OCI-LY3 (cell line): ENCODE measurements around the gene MOB3B.

ENCODE experiments used
- H2AFZ ChIP-seq: fragments of 200-600, 300-600 bp; shearing (Covaris generic); 2 replicates; pipeline ENCODE4 v1.6.0; 2014; ENCODE audit warnings: antibody characterized with exemption, low read depth, low read length
- H3K27ac ChIP-seq: fragments of 200-600, 300-600 bp; sonication (generic); 2 replicates; pipeline ENCODE4 v1.5.1; 2014; ENCODE audit warnings: mild to moderate bottlenecking, low read length, moderate library complexity, mixed read lengths
- H3K27me3 ChIP-seq: fragments of 200-600, 300-600 bp; sonication (generic); 2 replicates; pipeline ENCODE4 v1.6.1; 2014; ENCODE audit warnings: low read depth, low read length, mixed read lengths
- H3K36me3 ChIP-seq: fragments of 200-600, 300-600 bp; sonication (generic); replicated peaks from 2 replicates; pipeline ENCODE3; 2014; ENCODE audit warnings: low read depth, low read length, mixed read lengths
- H3K4me1 ChIP-seq: fragments of 300-600, 200-600 bp; sonication (generic); 2 replicates; pipeline ENCODE4 v1.6.1; 2014; ENCODE audit warnings: low read length, mixed read lengths
- H3K4me2 ChIP-seq: fragments of 200-600, 300-600 bp; sonication (generic); 2 replicates; pipeline ENCODE4 v1.6.1; 2014; ENCODE audit warnings: low read length, mixed read lengths
- H3K4me3 ChIP-seq: fragments of 300-600, 200-600 bp; sonication (generic); 2 replicates; pipeline ENCODE4 v1.5.1; 2014; ENCODE audit warnings: antibody characterized with exemption, mild to moderate bottlenecking, low read length, moderate library complexity
- H3K79me2 ChIP-seq: fragments of 300-600, 200-600 bp; shearing (Covaris generic); 2 replicates; pipeline ENCODE4 v1.6.1; 2014; ENCODE audit warnings: mild to moderate bottlenecking, low read length, mixed read lengths
- H3K9ac ChIP-seq: fragments of 300-600, 200-600 bp; shearing (Covaris generic); 2 replicates; pipeline ENCODE4 v1.6.0; 2014; ENCODE audit warnings: mild to moderate bottlenecking, low read length, moderate library complexity
- H3K9me3 ChIP-seq: fragments of 200-600, 300-600 bp; shearing (Covaris generic); 2 replicates; pipeline ENCODE4 v1.6.1; 2014; ENCODE audit warnings: low read length, mixed read lengths; ENCODE audit not compliant: insufficient read depth
- H4K20me1 ChIP-seq: fragments of 200-600, 300-600 bp; sonication (generic); 2 replicates; pipeline ENCODE4 v1.6.1; 2016; ENCODE audit warnings: low read length, mixed read lengths; ENCODE audit not compliant: insufficient read depth
- EZH2phosphoT487 ChIP-seq: fragments of 200-600 bp; shearing (Covaris generic); IDR thresholded peaks from 2 replicates; pipeline ENCODE4 v1.6.1; 2018; ENCODE audit warnings: antibody characterized with exemption, mixed run types, low read depth
- TF ChIP-seq, protein P1 (sequence below): fragments of 200-600, 300-600 bp; sonication (generic); IDR thresholded peaks from 2 replicates; pipeline ENCODE4 v1.5.1; 2014; ENCODE audit warnings: antibody characterized with exemption, low read length, low read depth

The MOB3B gene

GRCh38 chr9:27368316-27368985, 161.2 kb downstream of the MOB3B start:
- Histone ChIP-seq H3K27me3 (peaks cover 65% of the 10 kb centered on the region), H3K27ac (no peak overlapping the region), H3K9ac (no peak overlapping the region), H2AFZ (no peak overlapping the region), H3K9me3 (no peaks in the 10 kb centered on the region), H4K20me1 (peaks cover 18% of the 10 kb centered on the region; the same call in 1 of the 2 replicates), H3K79me2 (no peaks in the 10 kb centered on the region), H3K4me2 (no peak overlapping the region), H3K36me3 (no peaks in the 10 kb centered on the region), H3K4me1 (peaks cover 39% of the 10 kb centered on the region), H3K4me3 (no peak overlapping the region)
- no peak for TF ChIP-seq EZH2phosphoT487
- TF ChIP-seq, protein P1, sequence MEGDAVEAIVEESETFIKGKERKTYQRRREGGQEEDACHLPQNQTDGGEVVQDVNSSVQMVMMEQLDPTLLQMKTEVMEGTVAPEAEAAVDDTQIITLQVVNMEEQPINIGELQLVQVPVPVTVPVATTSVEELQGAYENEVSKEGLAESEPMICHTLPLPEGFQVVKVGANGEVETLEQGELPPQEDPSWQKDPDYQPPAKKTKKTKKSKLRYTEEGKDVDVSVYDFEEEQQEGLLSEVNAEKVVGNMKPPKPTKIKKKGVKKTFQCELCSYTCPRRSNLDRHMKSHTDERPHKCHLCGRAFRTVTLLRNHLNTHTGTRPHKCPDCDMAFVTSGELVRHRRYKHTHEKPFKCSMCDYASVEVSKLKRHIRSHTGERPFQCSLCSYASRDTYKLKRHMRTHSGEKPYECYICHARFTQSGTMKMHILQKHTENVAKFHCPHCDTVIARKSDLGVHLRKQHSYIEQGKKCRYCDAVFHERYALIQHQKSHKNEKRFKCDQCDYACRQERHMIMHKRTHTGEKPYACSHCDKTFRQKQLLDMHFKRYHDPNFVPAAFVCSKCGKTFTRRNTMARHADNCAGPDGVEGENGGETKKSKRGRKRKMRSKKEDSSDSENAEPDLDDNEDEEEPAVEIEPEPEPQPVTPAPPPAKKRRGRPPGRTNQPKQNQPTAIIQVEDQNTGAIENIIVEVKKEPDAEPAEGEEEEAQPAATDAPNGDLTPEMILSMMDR, result no peak

GRCh38 chr9:27367921-27368315, 161.7 kb downstream of the MOB3B start:
- Histone ChIP-seq H3K9me3 (no peaks in the 10 kb centered on the region), H3K4me1 (peaks cover 39% of the 10 kb centered on the region), H3K4me2 (peak overlapping the region; percentile 77; the same call in 1 of the 2 replicates), H3K27ac (no peak overlapping the region), H3K4me3 (no peak overlapping the region), H3K36me3 (no peaks in the 10 kb centered on the region), H3K79me2 (no peaks in the 10 kb centered on the region), H3K27me3 (peaks cover 59% of the 10 kb centered on the region), H4K20me1 (peaks cover 18% of the 10 kb centered on the region; the same call in 1 of the 2 replicates), H2AFZ (no peak overlapping the region), H3K9ac (no peak overlapping the region)
- TF ChIP-seq, protein P1, result no peak
- no peak for TF ChIP-seq EZH2phosphoT487

DNA sequence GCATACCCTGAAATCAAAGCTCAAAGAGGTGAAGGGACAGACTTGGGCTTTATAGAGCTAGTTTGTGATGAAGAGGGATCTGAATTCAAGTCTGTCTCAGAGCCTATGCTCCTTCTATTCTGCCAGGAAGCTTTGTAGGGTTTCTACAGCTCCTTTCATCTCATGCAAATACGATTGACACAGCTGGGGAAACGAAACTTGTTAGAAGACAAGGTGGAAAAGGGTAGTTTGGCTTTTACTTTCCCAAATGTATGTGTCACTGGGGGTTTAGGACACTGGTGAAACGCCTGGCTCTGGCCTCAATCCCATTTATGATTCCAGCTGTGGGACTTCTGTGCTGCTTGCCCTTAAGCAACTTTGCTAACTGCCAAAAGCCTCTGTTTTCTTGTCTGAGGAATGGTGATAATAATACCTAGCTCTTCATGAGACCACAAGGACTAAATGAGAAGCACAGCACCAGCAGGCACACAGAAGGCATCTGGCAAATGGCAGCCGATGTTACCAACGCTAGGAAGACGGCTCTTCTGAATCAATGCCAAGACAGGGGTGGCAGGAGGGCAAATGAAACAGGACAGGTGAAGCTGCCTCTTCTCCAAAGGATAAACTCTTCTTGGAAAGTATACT, 162.3 kb downstream of the MOB3B start:
- Histone ChIP-seq H3K4me1 (peaks cover 39% of the 10 kb centered on the region), H3K27ac (no peak overlapping the region), H4K20me1 (peaks cover 18% of the 10 kb centered on the region; the same call in 1 of the 2 replicates), H2AFZ (no peak overlapping the region), H3K9ac (no peak overlapping the region), H3K9me3 (no peaks in the 10 kb centered on the region), H3K79me2 (no peaks in the 10 kb centered on the region), H3K27me3 (peaks cover 62% of the 10 kb centered on the region), H3K4me3 (peak overlapping the region; percentile 38; the same call in 1 of the 2 replicates), H3K4me2 (peak overlapping the region; percentile 77), H3K36me3 (no peaks in the 10 kb centered on the region)
- no peak for TF ChIP-seq EZH2phosphoT487
- TF ChIP-seq, protein P1, result no peak

DNA sequence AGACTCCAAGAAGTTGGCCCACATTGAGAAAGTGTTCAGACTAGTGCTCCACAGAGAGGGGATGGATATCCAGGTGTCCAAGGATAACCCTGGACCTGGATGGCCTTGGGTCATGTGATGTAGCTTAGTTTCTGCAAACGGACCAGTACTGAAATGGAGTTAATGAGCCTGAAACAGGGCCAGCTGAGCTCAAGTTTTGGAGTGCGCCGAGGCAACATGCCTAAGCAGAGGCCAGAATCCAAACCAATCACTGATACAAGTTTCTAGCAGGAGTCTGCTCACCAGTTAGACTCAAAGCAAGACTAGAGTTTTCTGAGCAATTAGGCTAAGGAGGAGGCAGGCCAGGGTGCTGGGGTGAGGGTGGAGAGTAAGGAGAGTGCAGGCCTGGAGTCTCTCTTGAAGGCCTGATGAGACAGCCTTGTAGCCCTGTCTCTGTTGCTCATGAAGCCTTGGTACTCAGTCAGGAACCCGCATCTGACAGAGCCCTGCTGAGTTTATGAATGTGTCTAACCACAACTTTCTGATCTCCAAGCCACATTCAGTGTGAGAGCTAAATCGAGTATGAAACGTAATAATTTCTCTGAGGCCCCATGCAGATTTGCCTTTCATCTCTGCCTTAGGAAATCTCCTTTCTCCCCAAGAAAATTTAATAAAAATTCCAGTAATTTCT, 163.8 kb downstream of the MOB3B start:
- TF ChIP-seq, protein P1, result no peak
- TF ChIP-seq EZH2phosphoT487, result no peak
- Histone ChIP-seq H3K4me3 (0 out of 2 replicates have a peak overlapping the region, but pooled peaks have one; percentile 38), H4K20me1 (peaks cover 18% of the 10 kb centered on the region; the same call in 1 of the 2 replicates), H3K79me2 (no peaks in the 10 kb centered on the region), H3K36me3 (no peaks in the 10 kb centered on the region), H3K9me3 (no peaks in the 10 kb centered on the region), H3K9ac (no peak overlapping the region), H3K4me2 (peak overlapping the region; percentile 77), H2AFZ (no peak overlapping the region), H3K27me3 (peaks cover 65% of the 10 kb centered on the region), H3K4me1 (peaks cover 39% of the 10 kb centered on the region), H3K27ac (no peak overlapping the region)
